HS-5 (cell line): ENCODE data around the gene MYEOV.

Experiments
- DNase-seq: peaks from one replicate; pipeline ENCODE4 v3.0.0-alpha.2; 2012; ENCODE audit warnings: low read depth

The MYEOV gene

DNA sequence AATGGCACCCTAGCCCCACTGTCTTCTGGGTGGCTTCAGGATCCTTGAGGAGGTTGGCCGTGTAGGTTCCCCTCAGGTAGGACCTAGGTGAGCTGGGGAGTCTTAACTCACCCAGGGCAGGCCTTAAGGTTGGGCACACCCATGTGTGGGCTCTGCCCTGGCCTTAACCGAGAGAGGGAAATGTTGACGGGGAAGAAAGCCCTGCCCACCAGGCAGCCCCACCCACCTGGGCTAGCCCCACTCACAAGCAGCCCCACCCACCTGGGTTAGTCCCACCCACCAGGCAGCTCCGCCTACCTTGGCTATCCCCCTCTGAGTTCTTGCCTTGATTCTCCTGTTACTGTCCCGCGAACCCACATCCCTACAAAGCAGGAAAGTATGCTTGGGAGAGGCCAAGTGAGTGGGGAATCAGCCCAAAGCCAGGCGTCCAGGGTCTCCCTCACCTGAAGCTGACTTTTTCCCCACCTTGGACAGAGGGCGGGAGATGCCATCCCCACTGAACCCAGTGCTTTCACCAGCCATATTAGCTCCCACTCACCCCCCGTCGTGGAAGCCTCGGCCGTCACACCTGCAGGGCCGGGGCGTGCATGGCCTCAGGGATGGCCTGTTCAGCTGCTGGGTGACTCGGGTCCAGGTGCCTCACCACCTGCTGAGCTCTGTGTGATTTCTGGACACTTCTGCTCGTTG lies at the start of gene MYEOV:
TSS of gene MYEOV (plus strand) at position 337 of the 687 bp plus-strand sequence. CDS start 1,200 bp downstream, outside the sequence.
- no peak for DNase-seq

DNA sequence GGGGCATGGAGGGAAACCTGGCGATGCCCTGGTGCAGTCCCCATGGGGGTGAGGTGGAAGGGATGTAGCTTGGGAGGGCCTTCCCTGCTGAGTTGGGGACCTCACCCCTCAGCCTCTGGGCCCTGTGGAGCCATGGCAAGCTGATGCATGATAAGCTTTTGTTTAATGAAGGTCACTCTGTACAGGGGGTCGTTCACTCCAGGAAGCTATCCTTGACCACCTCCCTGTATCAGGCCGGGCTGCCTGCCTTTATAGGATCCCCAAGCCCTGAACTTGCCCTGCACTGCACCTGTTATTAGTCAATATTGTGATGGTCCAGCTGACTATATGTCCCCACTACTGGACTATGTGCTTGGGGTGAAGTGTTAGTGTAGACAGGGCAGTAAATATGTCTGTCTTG lies 49.7 kb upstream of the MYEOV start:
- DNase-seq, result no peak

DNA sequence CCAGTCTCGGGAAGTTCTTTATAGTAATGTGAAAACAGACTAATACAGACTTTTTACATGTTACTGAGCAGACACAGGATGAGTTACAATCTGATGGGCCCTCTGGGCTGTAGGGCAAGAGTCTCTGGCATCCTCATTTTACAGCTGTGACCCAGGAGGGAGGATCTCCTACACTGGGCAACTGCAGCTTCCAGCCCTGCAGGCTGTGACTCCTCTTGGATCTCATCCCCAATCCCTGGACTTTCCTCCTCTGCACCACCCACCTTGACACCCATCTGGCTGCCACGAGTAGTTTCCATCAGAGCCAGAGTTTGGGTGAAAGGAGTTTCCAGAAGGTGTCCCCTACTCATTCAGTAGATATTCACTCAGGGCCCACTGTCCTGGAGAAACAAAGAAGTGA lies 48.9 kb upstream of the MYEOV start:
- DNase-seq, result no peak

DNA sequence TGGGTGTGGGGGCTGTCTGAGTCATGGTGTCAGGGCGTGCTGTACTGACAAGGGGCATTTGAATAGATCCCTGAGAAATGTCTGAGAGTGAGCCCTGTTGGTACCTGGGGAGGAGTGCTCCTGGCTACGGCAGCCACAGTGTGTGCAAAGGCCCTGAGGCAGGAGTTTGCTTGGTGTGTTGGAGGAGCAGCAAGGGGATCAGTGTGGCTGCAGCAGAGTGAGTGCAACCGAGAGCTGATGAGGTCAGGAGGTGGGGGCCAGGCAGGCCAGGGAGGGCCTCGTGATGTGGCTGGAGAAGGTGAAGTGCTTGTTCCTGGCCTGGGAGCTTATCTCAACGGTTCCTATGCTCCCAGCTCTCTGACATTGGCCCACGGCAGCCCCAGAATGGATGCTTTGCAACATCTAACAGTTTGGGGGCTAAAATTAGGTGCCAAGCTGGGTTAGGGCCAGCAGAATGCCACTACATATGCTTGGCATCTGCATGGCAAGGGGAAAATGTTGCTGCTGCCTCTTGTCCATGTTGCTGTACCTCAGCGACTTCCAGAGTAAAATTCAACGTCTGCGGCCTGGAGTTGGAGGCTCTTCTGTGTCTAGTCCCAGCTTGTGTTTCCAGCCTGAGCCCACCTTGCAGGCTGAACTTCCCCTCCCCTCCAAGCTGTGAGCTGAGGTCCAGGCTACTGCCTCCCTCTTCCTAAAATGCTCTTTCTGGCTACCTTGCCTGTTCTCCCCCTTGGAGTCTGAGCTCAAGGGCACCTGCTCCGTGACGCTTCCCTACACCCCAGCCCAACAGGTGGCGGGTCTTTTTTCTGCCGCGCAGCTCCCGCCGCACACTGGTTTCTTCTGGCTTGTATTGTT lies 48.2 kb upstream of the MYEOV start:
- DNase-seq, result no peak

DNA sequence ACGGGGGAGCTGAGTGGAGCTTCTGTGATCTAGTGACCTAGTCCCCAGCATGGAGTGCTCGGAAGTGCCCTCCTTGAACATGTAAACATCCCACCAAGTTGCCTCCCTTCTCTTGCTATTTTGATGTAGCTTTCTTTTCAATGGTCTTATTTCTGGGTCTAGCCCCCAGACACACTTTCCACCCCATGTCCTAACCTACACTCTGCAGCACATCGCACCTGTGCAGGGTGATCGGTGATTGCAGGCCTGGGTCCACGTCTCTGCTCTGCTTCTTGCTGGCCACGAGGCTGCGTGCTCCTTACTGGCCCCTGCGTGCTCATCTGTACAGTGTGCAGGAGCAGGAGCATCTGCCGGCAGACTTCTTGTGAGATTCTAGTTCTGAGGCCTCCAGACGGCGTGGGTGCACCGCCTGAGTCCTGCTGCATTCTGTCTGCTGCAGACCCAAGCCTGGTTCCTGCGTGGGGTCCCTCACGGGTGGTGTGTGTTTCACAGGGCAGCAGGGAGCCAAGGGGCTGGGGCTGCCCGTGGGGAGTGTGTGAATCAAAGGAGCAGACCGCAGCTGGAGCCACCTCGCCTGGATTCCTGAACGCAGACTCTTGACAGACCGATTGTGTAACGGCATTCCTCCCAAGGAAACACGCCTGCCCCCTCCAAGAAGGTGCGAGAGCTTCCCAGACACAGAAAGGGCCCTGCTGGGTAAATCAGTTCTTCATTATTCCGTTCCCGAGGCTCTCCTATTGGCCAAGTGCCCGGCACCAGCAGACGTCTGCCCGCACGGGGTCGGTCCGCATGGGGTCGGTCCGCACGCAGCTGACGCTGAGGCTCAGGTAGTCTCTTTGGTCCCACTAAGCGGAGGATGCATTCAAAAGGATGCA lies 44.4 kb upstream of the MYEOV start:
- DNase-seq, result no peak

DNA sequence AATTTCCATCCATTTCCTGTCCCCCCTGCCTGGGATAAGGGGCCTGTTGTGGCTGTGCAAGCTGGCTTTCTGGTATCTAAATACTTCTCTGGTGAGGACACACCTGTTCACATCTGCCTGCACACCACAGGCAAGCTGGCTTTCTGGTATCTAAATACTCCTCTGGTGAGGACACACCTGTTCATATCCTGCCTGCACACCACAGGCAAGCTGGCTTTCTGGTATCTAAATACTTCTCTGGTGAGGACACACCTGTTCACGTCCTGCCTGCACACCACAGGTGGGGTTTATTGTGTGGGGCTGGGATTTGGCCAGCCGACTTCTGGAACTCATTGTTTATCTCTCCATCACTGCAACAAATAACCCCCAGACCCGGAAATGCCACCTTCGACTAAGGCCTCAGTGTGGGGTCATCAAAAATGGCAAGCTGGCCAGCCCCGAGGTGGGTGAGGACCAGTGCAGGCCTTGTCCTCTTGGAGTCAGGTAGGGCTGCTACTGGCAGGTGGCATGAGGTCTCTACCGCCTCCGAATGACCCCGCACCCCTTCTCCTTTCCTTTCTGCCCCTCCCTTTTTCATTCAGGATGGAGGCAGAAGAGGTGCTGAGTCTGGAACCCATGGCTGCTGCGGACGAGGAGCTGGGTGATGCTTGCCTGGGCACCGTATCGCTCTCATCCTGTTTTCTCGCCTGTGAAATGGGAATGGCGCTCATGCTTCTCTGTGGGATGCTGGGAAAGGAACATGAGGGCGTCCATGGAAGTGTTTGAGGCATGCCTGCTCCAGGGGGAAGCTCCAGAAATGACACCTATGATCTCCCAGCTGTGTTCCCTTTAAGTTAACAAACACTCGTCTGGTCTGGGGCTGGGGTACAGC lies 43.5 kb upstream of the MYEOV start:
- no peak for DNase-seq

DNA sequence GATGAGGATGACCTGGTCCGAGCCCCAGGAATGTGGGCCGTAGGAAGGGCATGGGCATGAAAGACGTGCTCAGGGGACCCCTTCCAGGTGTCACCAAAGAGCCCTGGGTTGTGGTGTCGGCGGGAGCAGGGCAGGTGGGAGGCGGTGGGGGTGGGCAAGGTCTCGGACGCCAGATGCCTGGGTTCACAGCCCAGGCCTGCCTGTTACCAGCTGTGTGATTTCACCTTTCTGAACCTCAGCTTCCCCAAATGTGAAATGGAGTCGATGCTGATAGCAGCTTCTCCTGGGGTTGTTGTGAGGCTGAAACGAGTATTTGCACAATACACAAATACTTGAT lies 42.9 kb upstream of the MYEOV start:
- no peak for DNase-seq

DNA sequence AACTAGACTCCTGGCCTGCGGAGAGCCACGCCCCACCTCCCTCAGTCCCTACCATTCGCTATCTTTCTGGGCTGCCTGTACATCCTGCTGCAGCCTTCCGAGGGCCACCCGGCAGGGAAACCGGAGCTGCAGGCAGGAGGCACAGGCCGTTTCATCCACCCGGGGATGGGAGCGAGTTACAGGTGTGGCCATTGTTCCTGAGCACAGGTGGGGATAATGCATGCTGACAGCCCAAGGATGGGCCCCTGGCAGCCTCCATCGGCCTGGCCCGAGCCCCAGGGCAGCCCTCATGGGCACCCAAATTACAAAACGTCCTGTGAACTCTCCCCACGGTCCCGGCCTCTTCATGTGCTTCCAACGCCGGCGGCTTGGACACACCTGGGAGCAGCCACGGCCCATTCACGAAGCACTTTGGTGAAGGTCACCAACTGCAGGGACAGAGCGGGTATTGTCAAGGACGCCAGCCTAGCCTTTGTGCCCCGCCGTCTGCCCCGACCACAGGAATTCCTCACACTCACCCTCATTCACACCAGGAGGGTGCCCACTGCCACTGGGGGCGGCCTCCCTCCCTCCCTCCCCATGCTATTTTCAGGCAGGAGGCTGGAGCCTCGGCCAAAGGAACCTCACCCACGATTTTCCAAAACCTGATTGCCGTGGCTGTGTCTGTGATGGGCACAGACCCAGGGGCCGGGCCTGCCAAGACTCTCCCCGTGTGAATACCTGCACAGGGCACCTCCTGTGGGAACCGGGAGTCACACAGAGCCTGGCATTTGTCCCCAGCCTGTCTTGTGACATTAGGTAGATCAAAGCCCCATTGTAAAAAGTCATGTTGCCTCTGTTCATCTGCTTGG lies 42.1 kb upstream of the MYEOV start:
- no peak for DNase-seq

DNA sequence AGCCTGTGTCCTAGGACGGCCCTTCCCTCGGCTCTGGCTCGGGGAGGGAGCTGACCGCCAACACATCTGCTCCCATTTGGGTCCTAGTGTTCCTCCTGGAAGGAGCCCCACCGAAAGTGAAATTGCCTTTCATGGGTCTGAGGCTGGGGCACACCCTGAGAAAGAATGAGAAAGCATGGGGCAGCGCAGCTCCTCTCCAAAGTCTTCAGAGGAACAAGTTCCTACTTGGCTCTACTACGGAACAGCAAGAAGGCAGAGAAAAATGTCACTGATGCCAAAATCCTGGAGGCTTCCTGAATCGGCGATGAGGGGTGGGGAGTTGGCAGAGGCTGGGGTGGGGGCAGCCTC lies 41.5 kb upstream of the MYEOV start:
- DNase-seq, result no peak

DNA sequence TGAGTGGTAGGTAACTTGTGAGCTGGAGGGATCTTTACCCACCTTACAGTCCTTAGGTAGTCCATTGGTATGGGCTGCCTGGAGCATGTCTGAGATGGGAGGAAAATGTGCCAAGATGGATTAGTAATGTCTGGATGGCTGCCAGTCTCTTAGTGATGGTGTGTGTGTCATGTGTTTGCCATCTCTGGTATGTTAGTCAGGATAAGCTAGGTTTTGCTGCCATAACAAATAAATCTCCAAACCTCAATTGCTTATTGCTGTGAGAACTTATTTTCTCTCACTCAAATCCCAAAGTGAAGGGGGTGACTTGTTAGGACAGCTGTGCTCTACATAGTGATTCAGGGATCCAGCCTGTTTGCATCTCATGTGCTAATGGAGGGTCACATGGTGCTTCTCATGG lies 40.9 kb upstream of the MYEOV start:
- DNase-seq, result peak; percentile 24

DNA sequence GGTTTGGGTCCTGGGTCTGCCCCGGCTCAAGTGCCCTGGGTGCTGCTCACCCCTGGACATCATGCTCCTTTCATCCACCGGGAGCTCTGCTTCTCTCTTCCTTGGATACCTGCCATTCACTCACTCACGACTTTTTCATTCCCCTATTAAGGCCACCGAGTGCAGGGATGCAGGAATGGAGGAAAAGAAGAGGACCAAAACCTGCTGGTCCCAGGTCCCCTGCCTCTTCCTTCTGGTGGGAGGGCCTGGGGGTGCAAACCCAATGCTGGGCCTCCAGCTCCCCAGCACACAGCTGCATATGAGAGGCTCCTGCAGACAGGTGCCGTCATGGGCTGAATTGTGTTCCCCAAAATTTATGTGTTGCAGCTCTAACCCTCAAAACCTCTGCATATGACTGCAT lies 36.8 kb upstream of the MYEOV start:
- DNase-seq, result no peak

DNA sequence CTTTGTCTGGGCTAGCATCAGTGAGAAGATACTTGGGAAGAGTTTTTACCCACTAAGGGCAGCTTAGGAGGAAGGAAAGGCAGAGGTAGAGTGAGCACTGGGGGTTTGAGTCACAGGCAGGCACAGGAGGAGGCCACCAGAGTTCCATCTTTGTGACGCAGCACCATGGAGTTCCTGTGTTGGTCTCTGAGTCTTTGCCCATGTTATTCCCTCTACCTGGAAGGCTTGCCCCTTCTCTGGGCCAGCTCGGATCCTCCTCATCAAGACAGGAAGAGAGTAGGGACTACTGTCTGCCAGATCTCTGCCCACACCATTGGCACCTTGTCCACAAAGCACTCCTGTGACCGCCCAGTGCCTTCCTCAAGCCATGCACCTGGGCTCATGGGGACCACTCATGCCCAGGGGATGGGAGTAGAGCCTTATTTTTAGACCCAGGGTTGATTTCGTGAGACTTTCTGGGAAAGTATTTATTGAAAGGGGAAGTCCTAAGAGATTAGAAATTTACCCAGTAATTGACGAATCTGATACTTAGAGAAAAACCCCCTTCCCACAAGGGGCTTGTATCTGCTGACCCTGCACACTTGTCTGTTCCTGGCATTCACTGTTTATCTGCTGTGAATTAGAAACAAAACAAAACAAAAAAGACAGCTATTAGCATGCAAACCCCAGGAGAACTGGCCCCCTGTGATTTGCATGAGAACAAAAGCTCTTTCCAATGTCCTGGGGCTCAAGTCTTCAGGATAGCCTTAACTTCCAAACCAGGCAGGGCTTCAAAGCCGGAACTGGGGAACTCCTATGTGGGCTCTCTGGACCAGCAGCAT lies 35.9 kb upstream of the MYEOV start:
- no peak for DNase-seq

DNA sequence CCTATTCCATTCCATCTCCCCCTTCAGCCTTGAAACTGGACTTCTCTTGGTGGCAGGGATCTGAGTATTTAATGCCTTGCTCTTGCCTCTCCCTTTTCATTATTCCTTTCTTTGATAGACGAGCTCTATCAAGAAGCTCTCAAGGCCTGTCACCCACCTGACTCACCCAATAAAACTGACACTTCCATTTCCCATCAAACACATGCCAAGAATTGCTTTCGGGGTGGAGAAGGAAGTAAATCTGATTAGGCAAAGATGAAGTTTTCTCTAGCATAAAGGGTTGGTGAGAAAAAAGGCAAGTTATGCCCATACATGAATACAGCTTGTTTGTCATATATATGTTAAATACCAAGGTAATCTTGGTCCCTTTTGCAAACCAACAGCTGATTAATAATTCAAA lies 34.9 kb upstream of the MYEOV start:
- DNase-seq, result no peak

DNA sequence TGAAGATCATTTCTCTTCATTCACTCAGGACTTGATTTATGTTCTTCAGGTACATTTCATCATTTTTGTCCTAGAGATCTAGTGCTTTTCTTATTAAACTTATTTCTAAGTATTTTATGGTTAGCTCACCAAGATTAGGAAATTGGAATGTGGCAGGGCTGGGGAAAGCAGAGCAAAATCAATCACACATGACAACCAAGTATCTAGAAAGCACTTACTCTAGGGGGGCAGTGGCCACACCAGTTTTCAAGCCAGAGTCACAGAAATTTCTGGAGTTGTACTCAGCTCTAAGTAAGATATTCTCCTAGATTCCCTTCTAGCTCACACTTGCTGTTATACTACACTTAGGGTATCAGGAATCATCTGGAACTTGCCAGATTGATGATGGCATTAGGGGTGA lies 33.3 kb upstream of the MYEOV start:
- DNase-seq, result no peak

DNA sequence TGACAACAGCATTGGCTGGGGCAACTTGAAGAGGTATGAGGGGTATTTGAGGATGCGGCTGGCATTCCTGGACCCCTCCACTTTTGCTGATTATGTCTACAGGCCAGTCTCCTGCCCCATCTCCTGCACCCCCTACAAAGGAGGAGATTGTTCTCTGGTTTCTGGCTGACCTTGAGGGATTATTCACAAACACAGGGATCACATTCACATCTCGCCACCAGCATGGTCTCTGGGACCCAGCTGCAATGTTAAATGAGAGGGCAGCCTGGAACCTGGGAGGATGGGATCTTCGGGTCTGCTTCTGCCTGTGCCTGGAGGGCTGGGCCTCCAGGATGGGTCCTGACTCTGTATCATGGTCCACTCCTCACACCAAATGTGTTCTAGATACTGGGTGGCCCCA lies 32.8 kb upstream of the MYEOV start:
- DNase-seq, result no peak

DNA sequence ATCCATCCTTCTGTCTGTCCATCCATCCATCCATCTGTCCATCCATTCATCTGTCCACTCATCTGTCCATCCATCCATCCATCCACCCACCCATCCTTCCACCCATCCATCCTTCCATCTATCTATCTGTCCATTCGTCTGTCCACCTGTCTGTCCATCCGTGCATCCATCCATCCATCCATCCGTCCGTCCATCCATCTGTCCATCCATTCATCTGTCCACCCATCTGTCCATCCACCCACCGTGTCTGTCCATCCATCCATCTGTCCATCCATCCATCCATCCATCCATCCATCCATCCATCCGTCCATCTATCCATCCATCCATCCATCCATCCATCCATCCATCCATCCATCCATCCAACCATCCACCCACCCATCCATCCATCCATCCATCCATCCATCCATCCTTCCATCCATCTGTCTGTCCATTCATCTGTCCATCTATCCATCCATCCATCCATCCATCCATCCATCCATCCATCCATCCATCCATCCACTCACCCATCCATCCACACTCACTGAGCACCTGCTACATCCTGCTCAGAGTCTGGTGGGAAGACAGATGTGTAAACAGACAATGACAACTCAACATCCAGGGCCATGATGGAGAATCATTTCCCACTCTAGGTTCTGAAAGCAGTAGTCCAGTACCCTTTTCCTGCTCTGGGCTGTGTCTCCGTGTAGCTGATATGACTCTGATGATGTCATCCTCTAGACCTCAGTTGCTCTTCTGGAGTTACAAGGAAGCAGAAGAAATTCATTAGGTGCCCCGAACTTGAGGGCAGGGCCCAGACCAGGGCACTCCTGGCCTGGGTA lies 30.8 kb upstream of the MYEOV start:
- no peak for DNase-seq

DNA sequence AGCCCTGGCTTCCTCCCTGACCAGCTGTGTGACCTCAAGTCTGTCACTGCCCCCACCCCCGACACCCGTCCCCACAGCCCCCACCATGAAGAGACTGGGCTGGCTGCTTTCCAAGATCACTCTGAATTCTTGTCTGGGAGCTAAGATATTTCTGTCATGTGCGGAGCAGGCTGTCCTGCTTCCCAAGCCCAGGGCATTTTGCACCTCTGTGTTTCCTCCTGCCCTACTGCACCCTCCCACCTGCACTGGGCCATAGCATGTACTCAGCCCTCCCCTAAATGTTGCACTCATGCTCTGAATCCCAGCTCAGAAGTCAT lies 30.3 kb upstream of the MYEOV start:
- no peak for DNase-seq

DNA sequence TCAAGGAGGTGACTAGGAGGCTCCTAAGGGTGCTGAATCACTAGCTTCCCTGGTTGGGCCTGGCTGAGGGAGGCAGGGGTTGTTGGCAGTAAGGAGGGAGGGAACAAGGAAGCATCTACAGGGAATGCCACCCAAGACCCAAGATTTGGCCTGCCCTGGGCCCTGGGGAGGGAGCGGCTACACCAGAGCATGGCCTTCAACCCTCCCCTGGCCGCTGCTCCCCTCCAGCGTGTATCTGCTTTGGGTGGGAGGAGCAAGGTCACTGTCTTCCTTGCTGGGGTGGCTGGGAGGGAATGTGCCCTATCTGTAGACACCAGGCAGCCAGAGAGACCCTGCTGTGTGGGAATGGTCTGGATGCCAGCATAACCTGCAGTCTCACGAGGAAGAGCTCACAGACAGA lies 29.5 kb upstream of the MYEOV start:
- DNase-seq, result no peak

DNA sequence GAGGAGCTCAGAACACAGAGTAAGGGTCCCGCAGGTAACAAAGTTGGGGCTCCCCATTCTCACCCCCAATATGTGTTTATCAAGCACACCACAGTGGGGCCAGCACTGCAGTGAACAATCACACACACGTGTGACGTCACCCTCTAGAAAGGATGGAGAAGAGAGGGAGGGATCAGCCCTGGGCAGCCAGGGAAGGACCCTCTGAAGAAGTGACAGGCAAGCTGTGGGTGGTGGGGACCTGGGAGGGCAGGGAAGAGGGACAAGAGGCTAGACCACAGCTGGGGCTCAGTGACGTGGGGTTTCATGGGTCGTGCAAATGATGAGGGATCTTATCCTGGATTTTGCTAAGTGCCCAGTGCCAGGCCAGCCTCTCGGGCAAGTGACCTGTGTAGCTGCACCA lies 28.7 kb upstream of the MYEOV start:
- no peak for DNase-seq
